ENCODE measurements around the gene MB21D2.

Gene MB21D2

DNA sequence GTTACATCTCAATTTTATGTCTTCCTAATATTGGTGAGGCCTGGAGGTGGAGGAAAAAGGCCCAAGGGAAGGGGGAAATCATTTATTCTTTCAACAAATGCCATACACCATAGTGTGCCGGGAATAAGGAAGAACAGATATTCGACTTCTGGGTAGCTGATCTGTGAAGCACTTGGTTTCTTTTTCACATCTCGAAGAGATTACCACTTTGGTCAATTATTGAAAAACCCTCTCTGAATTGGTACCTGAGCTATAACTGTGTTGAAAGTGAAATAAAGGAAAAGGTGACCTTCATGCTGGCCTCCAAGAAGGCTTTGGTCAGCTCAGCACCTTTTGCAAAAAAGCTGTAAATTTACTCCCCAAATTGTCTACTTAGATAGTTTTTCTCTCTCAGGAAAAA is 14.2 kb upstream of the MB21D2 start:
- no peak overlapping the region for H3K4me3 ChIP-seq (replicated peaks; ENCODE audit: insufficient read depth, low read length)
- no peak overlapping the region for H3K27ac ChIP-seq (replicated peaks)
- no peak for TF ChIP-seq REST (IDR thresholded peaks at IDR 0.05; ENCODE audit: insufficient replicate concordance, low read depth)
- TF ChIP-seq GABPA (IDR thresholded peaks at IDR 0.05; ENCODE audit: low read depth): no peak
- TF ChIP-seq, protein P1, sequence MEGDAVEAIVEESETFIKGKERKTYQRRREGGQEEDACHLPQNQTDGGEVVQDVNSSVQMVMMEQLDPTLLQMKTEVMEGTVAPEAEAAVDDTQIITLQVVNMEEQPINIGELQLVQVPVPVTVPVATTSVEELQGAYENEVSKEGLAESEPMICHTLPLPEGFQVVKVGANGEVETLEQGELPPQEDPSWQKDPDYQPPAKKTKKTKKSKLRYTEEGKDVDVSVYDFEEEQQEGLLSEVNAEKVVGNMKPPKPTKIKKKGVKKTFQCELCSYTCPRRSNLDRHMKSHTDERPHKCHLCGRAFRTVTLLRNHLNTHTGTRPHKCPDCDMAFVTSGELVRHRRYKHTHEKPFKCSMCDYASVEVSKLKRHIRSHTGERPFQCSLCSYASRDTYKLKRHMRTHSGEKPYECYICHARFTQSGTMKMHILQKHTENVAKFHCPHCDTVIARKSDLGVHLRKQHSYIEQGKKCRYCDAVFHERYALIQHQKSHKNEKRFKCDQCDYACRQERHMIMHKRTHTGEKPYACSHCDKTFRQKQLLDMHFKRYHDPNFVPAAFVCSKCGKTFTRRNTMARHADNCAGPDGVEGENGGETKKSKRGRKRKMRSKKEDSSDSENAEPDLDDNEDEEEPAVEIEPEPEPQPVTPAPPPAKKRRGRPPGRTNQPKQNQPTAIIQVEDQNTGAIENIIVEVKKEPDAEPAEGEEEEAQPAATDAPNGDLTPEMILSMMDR (IDR thresholded peaks at IDR 0.05; ENCODE audit: insufficient read depth, low read length): no peak
- no peak for TF ChIP-seq SPI1 (IDR thresholded peaks at IDR 0.05; ENCODE audit: borderline replicate concordance, low read depth)
- no peak for TF ChIP-seq POLR2AphosphoS5 (IDR thresholded peaks at IDR 0.05; ENCODE audit: low read depth)
- no peak for DNase-seq (ENCODE audit: low read depth in 1 of 2, low spot score in 1 of 2)
- H3K27me3 ChIP-seq (ENCODE audit: insufficient read depth, poor library complexity, severe bottlenecking): no peaks in the 10 kb centered on the region

DNA sequence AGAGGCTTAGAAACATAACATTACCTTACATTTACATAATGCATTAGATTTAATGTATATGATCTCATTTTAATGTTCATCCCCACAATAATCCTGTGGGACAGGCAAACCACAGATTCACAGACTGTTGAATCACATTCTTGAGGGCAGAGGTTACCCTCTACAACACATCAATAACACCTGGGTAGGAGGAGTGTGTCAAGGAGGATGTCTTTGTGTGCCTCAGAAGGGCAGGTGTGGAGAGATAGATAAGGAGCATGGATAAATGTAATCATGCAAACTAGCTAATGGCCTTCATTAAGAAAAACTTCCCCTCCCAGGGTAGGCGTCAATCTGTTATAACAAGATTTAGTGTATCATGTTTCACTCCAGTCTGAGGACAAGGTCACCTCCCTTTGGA is 12.9 kb upstream of the MB21D2 start:
- Histone ChIP-seq H3K4me3 (replicated peaks; ENCODE audit: insufficient read depth, low read length) (no peak overlapping the region), H3K27me3 (ENCODE audit: insufficient read depth, poor library complexity, severe bottlenecking) (no peaks in the 10 kb centered on the region), H3K27ac (replicated peaks) (no peak overlapping the region)
- no peak for TF ChIP-seq REST (IDR thresholded peaks at IDR 0.05; ENCODE audit: insufficient replicate concordance, low read depth)
- TF ChIP-seq POLR2AphosphoS5 (IDR thresholded peaks at IDR 0.05; ENCODE audit: low read depth): no peak
- DNase-seq (ENCODE audit: low read depth in 1 of 2, low spot score in 1 of 2): no peak

GRCh38 chr3:192929755-192930547 is 12.3 kb upstream of the MB21D2 start:
- TF ChIP-seq SPI1 (IDR thresholded peaks at IDR 0.05; ENCODE audit: borderline replicate concordance, low read depth): peak; percentile 36; the same call in 1 of the 2 replicates
- TF ChIP-seq, protein P1 (IDR thresholded peaks at IDR 0.05; ENCODE audit: insufficient read depth, low read length): no peak

DNA sequence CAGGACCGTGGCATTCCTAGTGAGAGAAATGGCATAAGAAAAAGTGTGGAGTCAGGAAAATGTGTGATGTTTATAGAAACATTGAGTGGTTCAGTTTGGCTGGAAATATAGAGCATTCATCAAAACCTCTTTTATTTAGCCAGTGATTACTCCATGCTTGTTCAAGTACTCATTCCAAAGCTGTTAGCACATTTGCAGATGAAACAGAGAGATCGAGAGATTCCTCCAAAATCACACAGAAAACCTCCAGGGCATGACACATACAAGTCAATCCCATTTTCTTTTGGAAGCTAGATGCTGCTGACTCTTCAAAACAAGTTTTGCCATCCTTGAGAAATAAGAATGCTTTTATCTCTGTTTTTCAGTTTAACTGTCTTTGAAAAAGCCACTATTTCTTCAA is 11.5 kb upstream of the MB21D2 start:
- TF ChIP-seq POLR2AphosphoS5 (IDR thresholded peaks at IDR 0.05; ENCODE audit: low read depth): no peak
- no peak for TF ChIP-seq REST (IDR thresholded peaks at IDR 0.05; ENCODE audit: insufficient replicate concordance, low read depth)
- no peak for TF ChIP-seq SPI1 (IDR thresholded peaks at IDR 0.05; ENCODE audit: borderline replicate concordance, low read depth)
- TF ChIP-seq GABPA (IDR thresholded peaks at IDR 0.05; ENCODE audit: low read depth): no peak
- TF ChIP-seq, protein P1 (IDR thresholded peaks at IDR 0.05; ENCODE audit: insufficient read depth, low read length): no peak
- Histone ChIP-seq H3K27ac (replicated peaks) (no peak overlapping the region), H3K4me3 (replicated peaks; ENCODE audit: insufficient read depth, low read length) (no peak overlapping the region), H3K27me3 (ENCODE audit: insufficient read depth, poor library complexity, severe bottlenecking) (no peaks in the 10 kb centered on the region)
- DNase-seq (ENCODE audit: low read depth in 1 of 2, low spot score in 1 of 2): no peak

More at GRCh38 chr3:192929755-192930547, 12.3 kb upstream of the MB21D2 start:
- DNase-seq (ENCODE audit: low read depth in 1 of 2, low spot score in 1 of 2): no peak
- no peaks in the 10 kb centered on the region for H3K27me3 ChIP-seq (ENCODE audit: insufficient read depth, poor library complexity, severe bottlenecking)
- no peak overlapping the region for H3K27ac ChIP-seq (replicated peaks)
- H3K4me3 ChIP-seq (replicated peaks; ENCODE audit: insufficient read depth, low read length): no peak overlapping the region
